ENCODE data around the gene KCNMB2.
"Not testable (repeated sequence)": the region's sequence is repeated elsewhere in the genome, so short reads cannot be mapped to it uniquely, and the experiment has no call there.

Gene KCNMB2

GRCh38 chr3:178706411-178706810 is 170.2 kb downstream of the KCNMB2 start:
- DNase-seq = no peak

GRCh38 chr3:178707311-178708031 is 171.2 kb downstream of the KCNMB2 start:
- DNase-seq = no peak

DNA sequence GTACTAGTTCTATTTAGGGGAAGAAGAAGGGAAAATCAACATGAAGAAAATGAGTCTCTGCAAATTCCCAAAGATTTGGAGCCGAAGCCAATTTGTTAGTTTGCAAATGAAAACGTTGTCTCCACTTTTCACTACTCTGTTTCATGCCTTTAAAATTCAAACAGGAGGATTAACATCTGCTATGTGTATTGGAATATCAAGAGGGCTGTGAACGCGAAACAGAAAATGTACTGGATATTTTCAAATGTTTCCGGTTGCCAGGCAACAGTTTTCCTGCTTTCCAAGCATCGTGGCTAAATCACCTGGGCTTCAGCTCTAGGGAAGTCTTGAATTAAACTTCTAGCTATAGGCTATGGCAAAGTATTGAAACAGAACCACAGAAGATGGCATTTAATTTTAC is 172.8 kb downstream of the KCNMB2 start:
- DNase-seq = no peak

DNA sequence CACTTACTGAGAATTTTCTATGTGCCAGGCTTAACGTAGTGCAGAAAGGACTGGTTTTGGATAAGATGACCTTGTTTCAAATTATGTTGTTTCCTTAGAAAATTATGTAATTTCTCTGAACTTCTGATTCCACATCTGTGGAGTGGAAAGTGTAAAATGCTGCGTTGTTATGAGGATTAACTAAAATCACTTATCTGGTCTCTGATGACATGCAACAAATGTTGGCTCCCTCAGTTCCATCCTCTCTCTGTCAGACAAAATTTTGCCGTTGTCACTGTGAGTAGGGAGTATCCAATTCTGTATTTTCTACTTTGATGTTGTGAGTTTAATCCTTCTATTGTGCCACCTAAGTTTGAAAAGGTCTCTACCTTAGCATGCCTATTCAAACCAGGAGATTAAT is 175.5 kb downstream of the KCNMB2 start:
- no peak for DNase-seq

DNA sequence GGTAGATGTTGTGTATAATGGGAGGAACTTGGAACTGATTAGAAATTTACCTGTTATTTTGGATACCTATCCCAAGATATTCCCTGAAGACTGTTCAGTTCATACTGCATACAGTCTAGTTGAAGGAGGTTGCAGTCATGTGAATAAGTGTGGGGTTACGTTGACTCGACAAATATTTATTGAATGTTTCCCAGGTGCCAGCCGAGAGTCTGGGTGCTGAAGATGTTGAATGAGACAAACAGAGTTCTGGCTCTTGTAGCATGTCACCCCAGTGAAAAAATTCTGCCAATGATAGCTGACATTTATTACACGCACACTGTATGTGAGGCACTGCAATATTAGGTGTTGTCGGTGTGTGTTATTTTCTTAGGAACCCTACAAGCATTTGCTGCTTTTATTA is 176.0 kb downstream of the KCNMB2 start:
- DNase-seq = no peak

- no peak for DNase-seq
Observed at GRCh38 chr3:178714925-178715832, 178.9 kb downstream of the KCNMB2 start.

DNA sequence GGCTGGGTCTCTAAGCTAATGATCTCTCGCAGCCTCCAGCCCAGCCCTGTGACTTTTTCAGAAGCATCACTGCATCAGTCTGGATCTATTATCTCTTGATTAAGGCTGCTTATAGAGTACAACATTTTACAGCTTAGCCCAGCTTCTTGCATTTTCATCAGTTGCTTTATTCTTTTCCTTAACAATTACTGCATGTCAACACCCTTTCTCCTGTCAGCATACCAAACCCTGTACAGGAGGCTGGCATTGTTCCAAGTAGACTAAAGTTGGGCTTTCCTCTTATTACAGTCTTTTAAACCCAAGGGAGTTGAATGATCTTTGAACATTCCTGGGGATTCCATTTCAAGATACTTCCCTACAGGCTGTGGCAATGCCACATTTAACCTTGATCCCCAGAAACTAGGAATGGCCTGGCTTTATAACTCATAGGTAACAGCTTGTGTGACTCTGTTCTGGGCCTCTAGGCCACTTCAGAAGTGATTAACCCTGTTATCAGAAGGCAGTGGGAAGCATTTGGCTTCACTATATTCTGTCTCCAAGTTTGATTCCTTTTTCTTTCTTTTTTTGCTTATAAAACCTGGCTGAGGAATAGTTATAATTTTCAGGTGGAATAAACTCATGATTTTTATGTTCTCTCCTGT is 182.9 kb downstream of the KCNMB2 start:
- DNase-seq = no peak

- DNase-seq = no peak
Observed at GRCh38 chr3:178732824-178733223, 196.6 kb downstream of the KCNMB2 start.

DNA sequence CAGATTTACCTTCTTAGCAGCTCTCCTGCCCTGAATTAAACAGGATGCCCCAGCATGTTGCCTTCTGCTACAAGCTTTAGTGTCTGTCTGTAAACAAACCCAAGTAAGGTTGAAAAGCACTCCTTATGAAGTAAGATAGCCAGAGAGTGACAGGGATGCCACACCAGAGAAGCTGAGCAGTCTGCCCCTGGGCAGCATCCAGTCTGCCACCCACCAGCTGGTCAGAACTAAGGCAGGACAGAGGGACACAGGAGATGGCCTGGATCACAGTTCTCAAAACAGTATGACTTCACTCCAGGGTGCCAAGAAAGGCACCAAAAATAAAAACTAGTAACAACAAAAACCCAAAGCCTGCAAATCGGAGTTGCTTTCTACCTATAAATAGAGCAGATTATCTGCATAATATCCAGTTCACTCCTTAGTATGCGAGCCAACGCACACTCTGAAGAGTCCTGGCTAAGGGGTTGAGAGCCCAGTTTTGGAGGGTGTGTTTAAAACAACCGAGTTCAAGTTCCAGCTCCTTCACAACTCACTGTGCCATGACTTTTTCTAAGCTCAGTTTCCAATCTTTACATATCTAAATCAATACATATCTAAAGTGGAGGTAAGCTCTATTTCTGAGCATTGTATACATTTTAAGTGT is 198.9 kb downstream of the KCNMB2 start:
- DNase-seq = no peak

DNA sequence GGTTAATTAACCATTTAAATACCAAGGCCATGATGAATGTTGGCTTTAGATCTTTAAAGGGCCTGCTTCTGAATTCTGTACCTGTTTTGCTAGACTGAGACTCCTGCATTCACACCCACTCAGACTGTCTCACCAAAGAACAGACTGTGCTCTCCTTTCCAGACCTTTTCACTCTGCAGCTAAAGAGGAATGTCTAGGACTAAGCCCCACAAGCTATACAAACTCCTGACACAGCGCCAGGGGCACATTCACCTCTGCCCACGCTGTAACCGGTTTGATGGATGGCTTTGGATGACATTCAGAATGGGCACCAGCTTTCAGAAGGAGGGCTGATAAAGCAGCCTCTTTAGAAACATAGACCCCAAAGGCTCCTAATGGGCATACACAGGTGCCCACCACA is 200.1 kb downstream of the KCNMB2 start:
- no peak for DNase-seq

- DNase-seq = no peak
Observed at GRCh38 chr3:178739720-178740119, 203.5 kb downstream of the KCNMB2 start.

DNA sequence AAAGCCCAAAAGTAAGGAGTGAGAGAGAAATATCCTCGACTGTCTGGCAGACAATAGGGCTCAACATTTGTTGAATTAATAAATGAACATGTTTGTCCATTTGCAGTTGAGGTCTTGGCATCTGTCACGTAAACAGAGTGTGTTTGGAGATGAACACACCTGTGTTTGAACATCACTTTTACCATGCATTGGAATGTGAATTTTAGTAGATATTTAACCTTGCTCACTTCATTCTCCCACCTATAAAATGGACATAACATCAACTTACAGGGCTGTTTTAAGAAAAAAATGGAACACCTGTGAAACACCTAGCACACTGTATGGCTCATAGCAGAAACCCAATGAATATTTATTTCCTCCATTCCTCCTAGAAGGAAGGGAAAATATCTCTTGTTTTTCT is 204.8 kb downstream of the KCNMB2 start:
- no peak for DNase-seq

GRCh38 chr3:178743297-178743696 is 207.1 kb downstream of the KCNMB2 start:
- DNase-seq = no peak

DNA sequence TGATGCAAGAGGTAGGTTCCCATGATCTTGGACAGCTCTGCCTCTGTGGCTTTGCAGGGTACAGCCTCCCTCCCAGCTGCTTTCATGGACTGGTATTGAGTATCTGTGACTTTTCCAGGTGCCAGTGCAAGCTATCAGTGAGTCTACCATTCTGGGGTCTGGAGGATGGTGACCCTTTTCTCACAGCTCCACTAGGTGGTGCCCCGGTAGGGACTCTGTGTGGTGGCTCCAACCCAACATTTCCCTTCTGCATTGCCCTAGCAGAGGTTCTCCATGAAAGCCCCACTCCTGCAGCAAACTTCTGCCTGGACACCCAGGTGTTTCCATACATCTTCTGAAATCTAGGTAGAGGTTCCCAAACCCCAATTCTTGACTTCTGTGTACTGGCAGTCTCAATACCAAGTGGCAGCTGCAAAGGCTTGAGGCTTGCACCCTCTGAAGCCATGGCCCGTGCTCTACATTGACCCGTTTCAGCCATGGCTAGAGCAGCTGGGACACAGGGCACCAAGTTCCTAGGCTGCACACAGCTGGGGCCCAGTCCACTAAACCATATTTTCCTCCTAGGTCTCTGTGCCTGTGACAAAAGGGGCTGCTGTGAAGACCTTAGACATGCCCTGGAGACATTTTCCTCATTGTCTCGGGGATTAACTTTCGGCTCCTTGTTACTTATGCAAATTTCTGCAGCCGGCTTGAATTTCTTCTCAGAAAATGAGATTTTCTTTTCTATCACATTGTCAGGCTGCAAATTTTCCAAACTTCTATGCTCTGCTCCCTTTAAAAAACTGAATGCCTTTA is 209.8 kb downstream of the KCNMB2 start:
- DNase-seq = not testable (repeated sequence)

DNA sequence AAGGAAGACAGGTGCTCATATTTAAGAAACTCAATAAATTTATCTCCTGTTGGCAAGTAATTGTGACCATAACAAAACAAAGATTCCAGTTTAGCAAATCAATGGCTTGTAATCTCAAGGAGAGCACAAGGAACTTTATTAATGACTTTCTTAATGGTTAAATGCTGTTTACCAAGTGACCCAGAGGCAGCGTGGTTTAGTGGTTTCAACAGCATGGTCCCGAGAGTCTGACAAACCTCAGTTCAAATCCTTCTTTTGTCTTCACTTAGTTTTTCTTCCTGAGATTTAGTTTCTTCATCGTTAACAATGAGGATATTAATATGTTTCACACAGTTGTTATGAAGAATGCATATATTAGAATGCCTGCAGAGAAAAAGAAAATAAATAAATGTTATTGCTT is 212.6 kb downstream of the KCNMB2 start:
- DNase-seq = no peak

DNA sequence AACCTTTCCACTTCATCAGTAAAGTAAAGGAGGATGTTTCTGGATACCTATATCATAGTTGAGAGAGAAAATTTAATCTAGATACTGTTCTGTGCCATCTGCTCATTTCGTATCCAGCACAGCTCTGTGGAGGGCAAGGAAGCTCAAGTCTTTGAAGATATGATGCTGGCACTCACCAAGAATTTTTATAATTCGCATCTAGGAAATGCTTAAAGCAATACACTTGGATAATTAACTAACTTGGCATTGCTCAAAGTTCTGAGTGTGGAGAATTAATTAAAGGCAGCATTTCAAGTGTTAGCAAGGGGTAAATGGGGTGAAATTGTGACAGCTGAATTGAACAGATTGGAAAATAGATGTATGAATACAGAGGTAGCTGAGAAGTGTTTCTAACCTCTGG is 213.2 kb downstream of the KCNMB2 start:
- DNase-seq = no peak

DNA sequence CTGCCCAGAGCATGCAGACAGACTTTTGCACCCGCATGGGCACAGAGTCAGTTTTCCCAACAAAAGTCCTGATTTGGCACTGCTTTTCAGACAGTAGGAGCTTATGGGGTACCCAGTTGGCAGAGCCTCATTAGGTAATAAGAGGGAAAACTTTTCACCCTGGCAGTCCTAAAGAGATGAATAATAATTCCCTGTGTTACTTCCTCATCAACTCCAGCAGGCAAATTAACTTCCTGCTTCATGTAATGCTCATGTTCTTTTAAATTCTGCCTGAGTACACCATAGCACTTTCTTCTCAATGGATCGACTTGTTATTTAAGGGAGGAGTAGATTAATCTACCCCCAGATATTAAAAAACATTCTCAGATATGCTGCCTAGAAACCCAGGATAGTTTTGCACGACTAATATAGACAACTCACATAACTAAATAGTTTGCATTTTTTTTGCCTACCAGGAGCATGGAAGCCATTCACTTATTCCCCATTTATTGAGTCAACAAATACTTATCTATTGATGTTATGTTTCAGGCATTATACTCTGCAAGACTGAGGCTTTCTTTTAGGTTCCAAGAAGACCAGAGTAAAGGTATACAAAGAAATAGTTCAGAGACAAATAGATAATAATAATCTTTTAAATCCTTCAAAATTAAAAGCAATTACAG is 214.5 kb downstream of the KCNMB2 start:
- DNase-seq = no peak

DNA sequence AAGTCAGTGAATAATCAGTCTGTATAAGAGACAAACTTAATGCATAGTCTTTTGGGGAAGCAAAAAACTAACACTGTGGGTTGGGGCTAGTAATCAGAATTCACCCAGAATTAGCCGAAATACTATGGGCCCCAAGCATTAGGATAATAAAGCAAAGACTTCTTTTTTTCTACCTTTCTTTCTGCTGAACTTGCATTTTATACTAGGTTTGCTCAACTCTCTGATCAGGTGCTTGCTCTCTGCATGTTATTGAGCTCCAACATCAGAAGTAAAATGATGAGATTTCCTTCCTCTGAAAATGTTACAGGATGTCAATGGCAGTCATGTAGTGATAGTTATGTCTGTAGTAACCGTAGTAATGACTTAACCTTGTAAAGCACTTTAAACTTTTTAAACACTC is 216.6 kb downstream of the KCNMB2 start:
- no peak for DNase-seq

DNA sequence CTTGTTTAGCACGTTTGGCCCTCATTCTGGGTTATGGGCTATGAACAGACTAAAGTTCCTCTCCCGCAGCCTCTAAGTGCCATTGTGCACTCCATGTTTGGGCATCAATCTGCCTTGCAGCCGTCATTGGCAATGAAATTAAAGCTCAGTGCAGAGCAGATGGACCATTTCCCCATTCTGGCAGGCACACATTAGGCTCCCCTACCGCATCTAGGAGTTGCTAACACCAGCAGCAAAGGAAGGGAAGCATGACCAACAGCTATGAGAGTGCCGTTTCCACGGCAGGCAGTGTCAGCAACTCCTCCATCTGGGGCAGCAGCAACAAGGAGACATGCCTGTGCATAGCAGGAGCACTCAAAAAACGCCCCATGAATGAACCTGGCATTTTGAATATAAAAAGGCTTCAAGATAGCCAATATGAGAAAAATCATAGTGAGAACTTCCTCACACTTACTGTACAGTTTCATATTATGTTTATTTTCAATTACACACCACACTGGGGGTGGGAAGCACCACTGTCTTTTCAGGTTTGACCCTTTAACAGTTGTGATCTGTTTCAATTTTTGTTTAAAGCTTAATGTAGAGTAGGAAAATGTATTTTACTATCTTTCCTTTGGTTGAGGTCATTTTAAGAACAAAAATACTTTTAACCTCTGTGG is 218.7 kb downstream of the KCNMB2 start:
- no peak for DNase-seq

GRCh38 chr3:178761024-178761423 is 224.8 kb downstream of the KCNMB2 start:
- no peak for DNase-seq

GRCh38 chr3:178761461-178761860 is 225.2 kb downstream of the KCNMB2 start:
- no peak for DNase-seq

Measured in activated CD4-positive, alpha-beta T cell treated with anti-CD3 and anti-CD28 coated beads, Interleukin-2, amount 50 U/mL, for 48 hours (primary cell).